Stimulated activated CD8-positive, alpha-beta memory T cell treated with anti-CD3 and anti-CD28 coated beads, Interleukin-2, amount 100 ng/mL, for 1 hour (primary cell): Measurements from ENCODE around the gene NUTM2D.
"Not testable (repeated sequence)": the region's sequence is repeated elsewhere in the genome, so short reads cannot be mapped to it uniquely, and the experiment has no call there.

Experiments
- DNase-seq, 2 donors: peaks; one replicate each; pipeline ENCODE4 v3.0.0-alpha.2; 2020; ENCODE audit warnings: low read depth in 2 of 2

NUTM2D gene

DNA sequence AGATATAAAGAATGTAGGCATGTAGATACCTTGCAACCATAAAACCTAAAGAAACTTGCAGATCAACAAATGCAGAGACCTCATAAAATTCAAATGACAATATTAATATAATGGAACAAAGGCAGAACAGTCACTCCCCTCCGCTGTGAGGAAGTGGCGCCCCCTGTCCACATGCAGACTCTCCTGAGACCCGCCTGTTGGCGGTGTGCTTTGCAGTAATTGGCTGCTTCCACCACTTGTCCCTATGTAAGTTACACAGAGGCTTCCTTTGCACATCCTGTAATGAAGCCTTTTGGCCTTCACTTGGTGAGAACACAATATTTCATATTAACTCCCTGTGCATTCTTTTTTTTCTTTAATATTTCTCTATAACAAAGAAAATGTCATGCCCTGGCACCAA, 21.6 kb downstream of the NUTM2D start:
- DNase-seq, result not testable (repeated sequence)

- DNase-seq, result not testable (repeated sequence)
These were observed 25.8 kb downstream of the NUTM2D start for GRCh38 chr10:87383149-87383857.

- not testable (repeated sequence) for DNase-seq
These were observed 26.7 kb downstream of the NUTM2D start for GRCh38 chr10:87384283-87384682.

DNA sequence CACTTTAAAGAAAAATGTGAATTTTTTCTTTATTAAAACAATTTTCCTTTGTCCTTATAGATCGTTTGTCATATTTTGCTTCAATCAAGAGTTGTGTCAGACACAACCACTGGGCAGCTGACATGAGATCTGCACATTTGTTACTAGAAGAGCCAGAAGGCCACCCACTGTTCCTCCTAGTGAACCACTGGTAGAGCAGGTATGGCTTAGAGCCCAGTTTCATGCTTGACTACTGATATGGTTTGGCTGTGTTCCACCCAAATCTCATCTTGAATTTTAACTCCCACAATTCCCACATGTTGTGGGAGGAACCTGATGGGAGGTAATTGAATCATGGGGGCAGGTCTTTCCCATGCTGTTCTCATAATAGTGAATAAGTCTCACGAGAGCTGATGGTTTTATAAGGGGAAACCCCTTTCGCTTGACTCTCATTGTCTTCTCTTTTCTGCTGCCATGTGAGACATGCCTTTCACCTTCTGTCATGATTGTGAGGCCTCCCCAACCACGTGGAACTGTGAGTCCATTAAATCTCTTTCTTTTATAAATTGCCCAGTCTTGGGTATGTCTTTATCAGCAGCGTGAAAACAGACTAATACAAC, 28.3 kb downstream of the NUTM2D start:
- DNase-seq, result not testable (repeated sequence)

DNA sequence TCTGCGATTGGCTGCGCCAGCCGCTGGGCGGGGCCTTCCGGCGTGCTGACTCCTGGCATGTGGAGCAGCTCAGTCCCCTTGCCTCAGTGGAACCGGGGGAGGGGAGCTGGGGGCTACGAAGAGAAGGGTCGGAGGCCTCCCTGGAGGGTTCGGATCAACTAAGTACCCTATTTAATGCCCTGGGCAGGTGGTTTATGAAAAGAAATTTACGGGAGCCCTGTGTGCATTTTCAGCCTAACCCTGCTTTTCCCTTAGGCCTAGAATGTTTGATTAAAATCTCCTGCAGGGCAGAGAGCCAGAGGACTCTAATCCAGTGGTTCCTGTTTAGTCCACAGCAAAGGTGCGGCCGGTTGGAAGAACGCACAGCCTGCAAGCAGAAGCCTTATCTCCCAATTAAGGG, 33.8 kb downstream of the NUTM2D start:
- DNase-seq, result not testable (repeated sequence)

DNA sequence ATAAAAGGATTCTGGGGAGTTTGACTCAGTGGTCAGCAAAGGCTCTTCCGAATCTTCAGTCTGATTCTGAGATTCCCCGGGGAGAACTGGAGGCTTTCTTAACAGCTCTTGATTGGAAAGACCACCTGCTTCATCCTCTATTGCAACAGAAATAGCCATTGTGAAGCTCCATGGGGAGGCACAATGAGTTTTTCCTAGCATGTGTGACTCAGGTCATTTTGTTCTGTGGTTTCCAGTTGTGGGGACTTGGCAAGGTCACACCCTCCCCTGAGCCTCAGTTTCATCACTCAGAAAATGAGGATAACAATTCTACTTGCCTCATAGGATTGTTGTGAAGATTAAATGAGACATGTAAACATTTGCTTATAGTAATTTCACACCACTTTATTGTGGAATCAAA, 38.7 kb downstream of the NUTM2D start:
- not testable (repeated sequence) for DNase-seq

GRCh38 chr10:87398436-87398835, 40.9 kb downstream of the NUTM2D start:
- DNase-seq, result not testable (repeated sequence)

DNA sequence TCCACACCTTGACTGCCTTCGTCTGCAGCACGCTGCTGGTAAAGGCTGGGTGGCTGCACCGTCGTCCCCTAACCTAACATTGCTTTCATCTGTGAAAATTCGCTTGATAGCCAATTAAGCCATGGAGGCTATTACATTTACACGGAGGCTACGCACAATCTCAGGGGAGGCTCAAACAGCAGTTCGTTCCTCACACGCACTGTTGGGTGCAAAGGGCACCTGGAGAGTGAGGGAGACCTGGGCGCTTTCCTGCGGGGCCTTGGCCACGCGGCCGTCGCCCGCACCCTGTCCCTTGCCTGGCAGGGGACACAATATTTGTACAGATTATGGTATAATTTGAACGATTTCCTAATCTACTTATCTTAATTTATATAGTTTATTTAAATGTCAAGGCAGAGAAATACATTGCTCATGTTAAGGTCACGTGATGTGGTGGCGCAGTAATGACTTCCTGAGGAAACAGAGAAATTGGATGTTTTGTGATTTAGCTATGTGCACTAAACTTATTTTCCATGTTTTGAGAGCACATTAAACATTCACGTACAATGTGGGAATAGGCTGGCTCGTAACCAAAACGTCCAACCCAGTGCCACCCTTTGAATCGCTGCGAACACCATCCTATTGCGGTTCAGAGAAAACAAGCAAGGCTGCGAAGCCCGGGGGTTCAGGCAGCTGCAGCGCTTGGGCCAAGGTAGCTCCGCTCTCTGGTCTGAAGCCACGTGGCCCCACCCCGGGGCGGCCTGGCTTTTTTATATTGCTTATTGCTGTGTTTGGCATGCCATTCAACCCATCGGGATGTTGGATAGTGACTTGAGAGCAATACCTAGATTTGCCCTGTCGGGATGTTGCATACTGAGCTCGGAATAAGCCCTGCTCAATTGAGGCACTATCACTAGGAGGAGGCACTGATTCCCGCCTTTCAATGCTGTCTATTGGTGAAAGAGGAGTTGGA, 50.2 kb downstream of the NUTM2D start:
- DNase-seq, result not testable (repeated sequence)

GRCh38 chr10:87413921-87414320, 56.4 kb downstream of the NUTM2D start:
- DNase-seq, result not testable (repeated sequence)
